ENCODE data around the gene SERF1A.
"Not testable (repeated sequence)": the region's sequence is repeated elsewhere in the genome, so short reads cannot be mapped to it uniquely, and the experiment has no call there.

Gene SERF1A

DNA sequence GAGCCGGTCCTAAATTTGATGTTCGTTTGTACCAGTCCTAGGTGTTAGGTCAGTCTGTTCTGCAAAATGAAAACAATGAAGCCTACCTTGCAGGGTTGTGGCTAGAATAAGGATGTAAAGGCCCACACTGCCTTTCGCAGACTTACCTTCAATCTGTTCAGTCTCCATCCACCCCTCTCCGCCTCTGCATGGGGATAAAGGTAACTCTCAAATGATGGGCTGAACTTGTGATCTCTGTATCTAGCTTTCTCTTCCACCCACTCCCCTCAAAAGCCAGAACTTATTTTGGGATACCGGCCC, 753 bp downstream of the SERF1A start:
- H3K23ac ChIP-seq (ENCODE audit: low read length in 2 of 2); H4K8ac ChIP-seq (ENCODE audit: low read length); H3K18ac ChIP-seq (ENCODE audit: low read depth in 1 of 2, low read length in 2 of 2); H2BK12ac ChIP-seq (ENCODE audit: low read length in 2 of 2); H4K91ac ChIP-seq (ENCODE audit: low read length); H3K4me2 ChIP-seq (ENCODE audit: low read length, poor library complexity, severe bottlenecking); H2BK15ac ChIP-seq (ENCODE audit: low read depth, poor library complexity, severe bottlenecking); H2AK5ac ChIP-seq (ENCODE audit: low read length, severe bottlenecking); H2BK5ac ChIP-seq (ENCODE audit: low read depth, low read length, poor library complexity, severe bottlenecking); H3K36me3 ChIP-seq (ENCODE audit: control insufficient read depth in 1 of 2, insufficient read depth in 2 of 2, low read depth in 1 of 2, low read length in 2 of 2); H3K4ac ChIP-seq (ENCODE audit: low read depth in 1 of 2, low read length in 2 of 2); DNase-seq; H3K14ac ChIP-seq (ENCODE audit: low read length in 2 of 2); H3K9me3 ChIP-seq (ENCODE audit: control insufficient read depth, low read length); H2AFZ ChIP-seq (ENCODE audit: low read depth, low read length); H3K79me1 ChIP-seq (replicated peaks; ENCODE audit: low read length, poor library complexity, severe bottlenecking); H3K4me1 ChIP-seq (ENCODE audit: control insufficient read depth, insufficient read depth, low read depth, low read length); H3K4me3 ChIP-seq (ENCODE audit: insufficient read depth in 1 of 2, low read depth in 1 of 2, low read length in 2 of 2); H3K27ac ChIP-seq (ENCODE audit: low read length, poor library complexity, severe bottlenecking); H3K27me3 ChIP-seq (ENCODE audit: control insufficient read depth in 1 of 2, insufficient read depth in 1 of 2, low read length in 2 of 2); H3K9ac ChIP-seq (ENCODE audit: low read length); H2BK120ac ChIP-seq (ENCODE audit: low read depth, low read length): not testable (repeated sequence)
- WGBS: no CpG with 5 or more reads among the region's 5 CpGs

DNA sequence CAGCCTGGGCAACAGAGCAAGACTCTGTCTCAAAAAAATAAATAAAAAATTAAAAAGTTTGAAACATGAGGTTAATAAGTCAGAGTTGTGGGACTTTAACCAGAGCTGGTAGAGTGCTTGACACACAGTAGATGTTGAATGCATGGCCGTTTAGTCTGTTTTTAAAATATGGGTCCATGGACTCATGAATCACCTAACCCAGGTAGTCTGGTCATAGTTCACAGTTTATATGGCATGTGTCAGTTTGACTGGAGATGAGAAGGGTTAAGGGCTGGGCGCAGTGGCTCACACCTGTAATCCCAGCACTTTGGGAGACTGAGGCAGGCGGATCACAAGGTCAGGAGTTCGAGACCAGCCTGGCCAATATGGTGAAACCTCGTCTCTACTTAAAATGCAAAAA, 6.2 kb downstream of the SERF1A start:
- not testable (repeated sequence) for H3K27me3 ChIP-seq (ENCODE audit: control insufficient read depth in 1 of 2, insufficient read depth in 1 of 2, low read length in 2 of 2); H2BK12ac ChIP-seq (ENCODE audit: low read length in 2 of 2); H3K23ac ChIP-seq (ENCODE audit: low read length in 2 of 2); H3K4ac ChIP-seq (ENCODE audit: low read depth in 1 of 2, low read length in 2 of 2); H2BK120ac ChIP-seq (ENCODE audit: low read depth, low read length); H2AFZ ChIP-seq (ENCODE audit: low read depth, low read length); H3K4me1 ChIP-seq (ENCODE audit: control insufficient read depth, insufficient read depth, low read depth, low read length); H3K14ac ChIP-seq (ENCODE audit: low read length in 2 of 2); H2AK5ac ChIP-seq (ENCODE audit: low read length, severe bottlenecking); H3K4me2 ChIP-seq (ENCODE audit: low read length, poor library complexity, severe bottlenecking); DNase-seq; H3K4me3 ChIP-seq (ENCODE audit: insufficient read depth in 1 of 2, low read depth in 1 of 2, low read length in 2 of 2); H3K36me3 ChIP-seq (ENCODE audit: control insufficient read depth in 1 of 2, insufficient read depth in 2 of 2, low read depth in 1 of 2, low read length in 2 of 2); H3K9me3 ChIP-seq (ENCODE audit: control insufficient read depth, low read length); H2BK15ac ChIP-seq (ENCODE audit: low read depth, poor library complexity, severe bottlenecking); H3K18ac ChIP-seq (ENCODE audit: low read depth in 1 of 2, low read length in 2 of 2); H3K9ac ChIP-seq (ENCODE audit: low read length); H4K91ac ChIP-seq (ENCODE audit: low read length); H3K27ac ChIP-seq (ENCODE audit: low read length, poor library complexity, severe bottlenecking); H4K8ac ChIP-seq (ENCODE audit: low read length); H3K79me1 ChIP-seq (replicated peaks; ENCODE audit: low read length, poor library complexity, severe bottlenecking); H2BK5ac ChIP-seq (ENCODE audit: low read depth, low read length, poor library complexity, severe bottlenecking)
- no CpG with 5 or more reads among the region's 5 CpGs for WGBS

DNA sequence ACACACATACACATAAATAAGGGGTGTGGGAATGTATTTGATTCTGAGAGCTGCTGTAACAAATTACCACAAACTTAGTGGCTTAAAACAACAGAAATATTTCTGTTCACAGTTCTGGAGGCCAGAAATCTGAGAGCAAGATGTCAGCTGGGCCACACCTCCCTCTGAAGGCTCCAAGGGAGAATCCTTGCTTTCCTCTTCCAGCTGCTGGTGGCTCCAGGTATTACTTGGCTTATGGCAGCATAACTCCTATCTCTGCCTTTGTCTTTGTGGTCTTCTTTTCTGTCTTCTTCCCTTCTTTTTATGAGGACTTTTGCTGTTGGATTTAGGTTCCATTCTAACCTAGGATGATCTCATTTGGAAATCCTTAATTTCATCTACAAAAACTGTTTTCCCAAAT, 16.4 kb downstream of the SERF1A start:
- not testable (repeated sequence) for H3K9ac ChIP-seq (ENCODE audit: low read length); H2BK15ac ChIP-seq (ENCODE audit: low read depth, poor library complexity, severe bottlenecking); DNase-seq; H3K27ac ChIP-seq (ENCODE audit: low read length, poor library complexity, severe bottlenecking); H3K79me1 ChIP-seq (replicated peaks; ENCODE audit: low read length, poor library complexity, severe bottlenecking); H3K4ac ChIP-seq (ENCODE audit: low read depth in 1 of 2, low read length in 2 of 2); H3K4me1 ChIP-seq (ENCODE audit: control insufficient read depth, insufficient read depth, low read depth, low read length); H2BK5ac ChIP-seq (ENCODE audit: low read depth, low read length, poor library complexity, severe bottlenecking); H2AFZ ChIP-seq (ENCODE audit: low read depth, low read length); H3K27me3 ChIP-seq (ENCODE audit: control insufficient read depth in 1 of 2, insufficient read depth in 1 of 2, low read length in 2 of 2); H3K4me2 ChIP-seq (ENCODE audit: low read length, poor library complexity, severe bottlenecking); H3K14ac ChIP-seq (ENCODE audit: low read length in 2 of 2); H3K23ac ChIP-seq (ENCODE audit: low read length in 2 of 2); H3K36me3 ChIP-seq (ENCODE audit: control insufficient read depth in 1 of 2, insufficient read depth in 2 of 2, low read depth in 1 of 2, low read length in 2 of 2); H2BK120ac ChIP-seq (ENCODE audit: low read depth, low read length); H2BK12ac ChIP-seq (ENCODE audit: low read length in 2 of 2); H4K8ac ChIP-seq (ENCODE audit: low read length); H3K18ac ChIP-seq (ENCODE audit: low read depth in 1 of 2, low read length in 2 of 2); H2AK5ac ChIP-seq (ENCODE audit: low read length, severe bottlenecking); H3K9me3 ChIP-seq (ENCODE audit: control insufficient read depth, low read length); H3K4me3 ChIP-seq (ENCODE audit: insufficient read depth in 1 of 2, low read depth in 1 of 2, low read length in 2 of 2); H4K91ac ChIP-seq (ENCODE audit: low read length)

DNA sequence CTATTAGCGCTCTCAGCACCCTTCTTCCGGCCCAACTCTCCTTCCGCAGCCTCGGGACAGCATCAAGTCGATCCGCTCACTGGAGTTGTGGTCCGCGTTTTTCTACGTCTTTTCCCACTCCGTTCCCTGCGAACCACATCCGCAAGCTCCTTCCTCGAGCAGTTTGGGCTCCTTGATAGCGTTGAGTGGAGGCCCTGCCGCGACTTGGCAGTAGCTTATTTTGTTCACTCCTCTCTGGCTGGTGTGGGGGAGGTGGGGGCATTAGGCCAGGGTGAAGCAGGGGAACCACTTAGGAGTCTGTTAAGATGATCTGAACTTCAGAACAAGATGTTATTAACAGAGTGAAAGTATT, 24.7 kb downstream of the SERF1A start:
- not testable (repeated sequence) for H2AFZ ChIP-seq (ENCODE audit: low read depth, low read length); H3K14ac ChIP-seq (ENCODE audit: low read length in 2 of 2); H3K4me1 ChIP-seq (ENCODE audit: control insufficient read depth, insufficient read depth, low read depth, low read length); H3K4me2 ChIP-seq (ENCODE audit: low read length, poor library complexity, severe bottlenecking); H3K36me3 ChIP-seq (ENCODE audit: control insufficient read depth in 1 of 2, insufficient read depth in 2 of 2, low read depth in 1 of 2, low read length in 2 of 2); H3K9ac ChIP-seq (ENCODE audit: low read length); H4K91ac ChIP-seq (ENCODE audit: low read length); H4K8ac ChIP-seq (ENCODE audit: low read length); H2BK15ac ChIP-seq (ENCODE audit: low read depth, poor library complexity, severe bottlenecking); H3K23ac ChIP-seq (ENCODE audit: low read length in 2 of 2); DNase-seq; H3K27me3 ChIP-seq (ENCODE audit: control insufficient read depth in 1 of 2, insufficient read depth in 1 of 2, low read length in 2 of 2); H3K79me1 ChIP-seq (replicated peaks; ENCODE audit: low read length, poor library complexity, severe bottlenecking); H3K4me3 ChIP-seq (ENCODE audit: insufficient read depth in 1 of 2, low read depth in 1 of 2, low read length in 2 of 2); H3K18ac ChIP-seq (ENCODE audit: low read depth in 1 of 2, low read length in 2 of 2); H2AK5ac ChIP-seq (ENCODE audit: low read length, severe bottlenecking); H3K9me3 ChIP-seq (ENCODE audit: control insufficient read depth, low read length); H2BK5ac ChIP-seq (ENCODE audit: low read depth, low read length, poor library complexity, severe bottlenecking); H3K27ac ChIP-seq (ENCODE audit: low read length, poor library complexity, severe bottlenecking); H2BK12ac ChIP-seq (ENCODE audit: low read length in 2 of 2); H2BK120ac ChIP-seq (ENCODE audit: low read depth, low read length); H3K4ac ChIP-seq (ENCODE audit: low read depth in 1 of 2, low read length in 2 of 2)
- no CpG with 5 or more reads among the region's 16 CpGs for WGBS
